Stimulated activated CD4-positive, alpha-beta T cell treated with anti-CD3 and anti-CD28 coated beads, Interleukin-2, amount 100 ng/mL, for 48 hours (primary cell): Measurements from ENCODE around the gene MOB3A.

Experiments used
- DNase-seq, 2 donors: peaks; one replicate each; pipeline ENCODE4 v3.0.0-alpha.2; 2020

The MOB3A gene

GRCh38 chr19:2058570-2059421 is 37.3 kb downstream of the MOB3A start:
- no peak for DNase-seq

DNA sequence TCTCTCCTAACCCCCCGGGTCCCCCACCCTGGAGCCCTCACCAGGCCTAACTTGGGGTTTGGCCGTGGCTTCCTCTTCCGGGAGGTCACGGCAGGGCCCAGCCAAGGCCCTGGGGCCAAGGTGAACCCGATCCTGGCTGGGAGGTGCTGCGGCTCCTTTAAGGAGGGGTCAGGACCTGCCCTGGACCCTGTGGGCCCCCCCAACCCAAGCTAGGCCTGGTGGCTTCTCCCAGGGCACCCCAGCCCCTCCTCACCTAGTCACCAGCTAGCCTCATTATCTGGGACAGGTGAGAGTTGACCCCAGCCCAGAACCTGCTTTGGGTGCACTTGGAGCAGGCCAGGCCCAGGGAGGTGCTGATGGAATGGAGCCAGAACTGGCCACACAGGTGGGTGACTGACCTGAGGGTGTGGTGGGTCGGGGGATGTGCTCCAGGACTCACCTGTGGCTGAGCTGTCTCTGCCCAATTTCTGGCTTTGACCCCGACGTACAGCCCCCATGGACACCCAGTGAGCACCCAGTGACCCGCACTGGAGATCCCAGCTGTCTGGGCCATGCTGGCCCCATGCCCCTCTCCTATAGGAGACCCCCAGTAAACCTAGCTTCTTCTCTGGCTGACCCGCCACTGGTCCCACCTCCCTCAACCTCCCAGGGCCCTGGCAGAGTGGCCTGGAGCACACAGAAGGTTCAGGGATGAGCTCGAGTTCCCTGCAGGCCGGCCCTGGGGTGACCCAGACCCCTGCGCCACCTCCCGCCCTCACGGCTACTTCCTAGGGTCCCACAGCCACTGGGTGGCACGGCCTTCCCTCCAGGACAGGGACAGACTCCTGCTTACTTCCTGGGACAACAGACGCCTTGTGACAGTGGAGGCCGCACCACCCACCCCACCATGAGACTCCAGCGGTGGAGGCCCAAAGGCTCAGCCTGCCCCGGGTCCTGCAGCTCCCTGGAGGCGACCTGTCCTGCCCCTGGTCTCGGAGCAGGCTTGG is 38.3 kb downstream of the MOB3A start:
- DNase-seq: no peak

DNA sequence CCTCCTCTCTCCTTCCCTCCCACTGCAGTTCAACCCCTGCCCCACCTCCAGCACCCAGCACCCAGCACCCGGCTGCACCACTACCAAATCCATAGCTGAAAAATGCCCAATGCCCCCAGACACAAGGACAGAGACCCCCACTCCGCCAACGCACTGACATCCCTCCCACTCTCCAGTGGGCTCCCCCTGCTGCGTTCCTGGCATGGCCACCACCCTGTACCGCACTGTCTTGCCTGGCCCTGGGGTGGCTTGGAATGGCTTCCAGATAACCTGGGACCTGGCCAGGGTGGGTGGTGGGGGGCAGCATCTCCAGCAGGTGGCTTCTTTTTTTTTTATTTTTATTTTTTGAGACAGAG is 39.3 kb downstream of the MOB3A start:
- no peak for DNase-seq

- no peak for DNase-seq
Observed at GRCh38 chr19:2055931-2056836, 39.9 kb downstream of the MOB3A start.

DNA sequence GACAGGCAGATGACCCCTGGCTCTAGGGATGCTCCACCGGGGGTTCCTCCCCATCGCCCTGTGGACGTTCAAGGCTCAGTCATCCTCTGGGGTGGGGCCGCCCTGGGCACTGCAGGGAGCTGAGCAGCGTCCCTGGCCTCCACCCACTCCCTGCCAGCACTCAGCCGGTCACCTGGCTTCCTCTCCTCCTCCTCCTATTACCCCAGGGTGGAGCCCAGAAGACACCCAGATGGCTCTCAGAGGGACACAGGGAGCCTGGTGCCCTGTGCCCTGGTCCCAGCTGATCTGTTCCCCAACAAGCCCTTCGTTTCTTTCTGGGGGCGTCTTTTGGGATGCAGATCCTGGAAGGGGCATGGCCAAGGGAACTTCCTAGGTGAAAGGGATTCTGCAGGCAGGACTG is 41.4 kb downstream of the MOB3A start:
- DNase-seq: no peak

DNA sequence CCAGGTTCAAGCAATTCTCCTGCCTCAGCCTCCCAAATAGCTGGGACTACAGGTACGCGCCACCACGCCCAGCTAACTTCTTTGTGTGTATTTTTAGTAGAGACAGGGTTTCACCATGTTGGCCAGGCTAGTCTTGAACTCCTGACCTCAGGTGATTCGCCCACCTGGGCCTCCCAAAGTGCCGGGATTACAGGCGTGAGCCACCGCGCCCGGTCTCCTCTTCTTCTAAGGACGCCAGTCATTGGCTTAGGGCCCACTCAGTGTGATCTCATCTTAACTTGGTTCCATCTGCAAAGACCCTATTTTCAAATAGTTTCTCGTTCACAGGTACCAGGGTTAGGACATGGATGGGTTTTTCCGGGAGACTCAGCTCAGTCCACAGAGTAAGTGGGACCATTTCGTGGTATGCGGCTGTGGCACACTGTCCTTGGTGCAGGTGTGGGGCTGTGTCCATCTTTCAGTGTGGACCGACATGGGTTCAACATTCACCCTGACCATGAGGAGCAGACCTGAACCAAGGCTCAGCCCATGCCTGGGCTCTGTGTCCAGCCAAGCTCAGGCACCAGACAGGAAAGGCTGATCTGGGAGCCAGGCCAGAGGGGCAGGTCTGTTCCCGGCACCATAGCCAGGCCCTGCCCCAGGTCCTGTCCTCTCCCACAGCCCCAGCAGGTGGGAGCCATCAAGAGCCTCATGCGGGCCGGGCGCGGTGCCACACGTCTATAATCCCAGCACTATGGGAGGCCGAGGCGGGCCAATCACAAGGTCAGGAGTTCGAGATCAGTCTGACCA is 42.3 kb downstream of the MOB3A start:
- no peak for DNase-seq

DNA sequence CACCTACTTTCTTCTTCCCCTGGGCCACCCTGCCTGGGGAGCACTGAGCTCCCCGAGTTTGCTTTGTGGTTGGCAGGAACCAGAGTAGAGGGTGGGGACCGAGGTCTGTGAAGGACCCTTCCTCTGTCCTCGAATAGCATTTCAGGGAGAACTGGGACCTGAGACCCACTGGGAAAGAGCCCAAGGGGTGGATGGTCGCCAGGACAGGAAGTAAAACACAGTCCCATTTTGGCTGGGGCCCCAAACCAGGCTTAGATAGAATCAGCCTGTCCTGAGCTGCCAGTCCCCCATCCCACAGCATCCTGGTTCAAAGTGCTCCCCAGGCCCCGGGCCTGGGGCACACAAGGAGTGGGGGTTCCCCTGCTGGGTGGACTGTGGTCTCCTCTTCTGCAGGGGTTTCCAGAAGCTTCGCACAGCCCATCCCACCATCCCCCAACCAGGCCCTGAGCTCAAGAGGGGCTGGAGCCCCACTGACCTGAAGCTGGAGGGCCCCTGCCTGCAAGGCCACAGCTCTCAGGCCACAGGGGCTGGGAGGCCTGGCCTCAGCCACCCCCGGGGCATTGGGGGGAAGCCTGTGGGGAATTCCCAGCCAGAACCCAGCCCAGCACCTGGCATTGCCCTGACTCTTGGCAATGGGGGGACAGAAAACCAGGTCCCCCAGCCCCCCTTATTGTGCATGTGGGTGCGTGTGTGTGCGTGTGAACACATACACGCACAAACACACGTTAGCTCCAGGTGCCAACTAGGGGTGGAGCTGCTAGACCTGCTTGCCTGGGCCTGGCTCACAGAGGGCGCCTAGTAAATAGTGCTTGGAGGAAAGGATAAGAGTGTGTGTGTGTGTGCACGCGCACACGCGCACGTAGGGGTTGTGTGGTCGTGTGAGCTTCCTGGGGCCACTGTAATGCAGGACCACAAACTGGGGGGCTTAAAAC is 44.1 kb downstream of the MOB3A start:
- DNase-seq: no peak

DNA sequence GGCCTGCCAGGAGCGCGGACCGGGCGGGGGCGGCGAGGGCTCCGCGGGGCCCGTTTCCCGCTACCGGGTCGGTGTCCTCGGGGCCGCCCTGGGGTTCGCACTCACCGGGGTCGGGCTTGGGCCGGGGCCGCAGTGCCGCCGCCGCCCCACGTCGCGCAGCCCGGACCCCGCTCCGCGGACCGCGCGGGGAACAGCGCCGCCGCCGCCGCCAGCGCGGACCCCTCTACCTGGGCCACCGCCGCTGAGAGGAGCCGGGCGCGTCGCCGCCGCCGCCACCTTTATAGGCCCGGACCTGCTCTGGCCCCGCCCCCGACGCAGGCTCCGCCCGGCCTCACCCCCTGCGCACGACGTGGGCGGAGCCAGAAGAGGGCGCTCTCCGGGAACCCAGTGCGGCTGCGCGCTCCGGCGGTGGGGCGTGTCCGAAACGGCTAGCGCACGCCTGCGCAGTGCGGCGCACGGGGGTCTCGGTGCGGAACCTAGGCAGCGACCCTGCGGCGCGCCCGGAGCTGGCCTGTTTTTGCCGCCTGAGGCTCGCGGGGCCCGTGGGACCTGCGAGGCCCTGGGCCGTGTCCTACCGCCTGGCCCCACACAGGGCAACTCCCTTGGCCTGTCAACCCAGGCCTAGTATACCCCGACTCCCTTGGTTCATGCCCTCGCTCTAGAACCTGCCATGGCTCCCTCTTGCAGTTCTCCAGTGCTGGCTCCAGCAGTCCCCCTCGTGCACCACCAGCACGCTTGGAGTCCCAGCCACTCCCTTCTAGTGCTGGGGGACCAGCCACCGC is 44.9 kb downstream of the MOB3A start, which contains the start of gene MKNK2:
Gene MKNK2, minus strand, starts transcription at position 254 of the 782 bp plus-strand sequence. CDS start 393 bp downstream, outside the sequence.
- peak; percentile 97 to 99 for DNase-seq

DNA sequence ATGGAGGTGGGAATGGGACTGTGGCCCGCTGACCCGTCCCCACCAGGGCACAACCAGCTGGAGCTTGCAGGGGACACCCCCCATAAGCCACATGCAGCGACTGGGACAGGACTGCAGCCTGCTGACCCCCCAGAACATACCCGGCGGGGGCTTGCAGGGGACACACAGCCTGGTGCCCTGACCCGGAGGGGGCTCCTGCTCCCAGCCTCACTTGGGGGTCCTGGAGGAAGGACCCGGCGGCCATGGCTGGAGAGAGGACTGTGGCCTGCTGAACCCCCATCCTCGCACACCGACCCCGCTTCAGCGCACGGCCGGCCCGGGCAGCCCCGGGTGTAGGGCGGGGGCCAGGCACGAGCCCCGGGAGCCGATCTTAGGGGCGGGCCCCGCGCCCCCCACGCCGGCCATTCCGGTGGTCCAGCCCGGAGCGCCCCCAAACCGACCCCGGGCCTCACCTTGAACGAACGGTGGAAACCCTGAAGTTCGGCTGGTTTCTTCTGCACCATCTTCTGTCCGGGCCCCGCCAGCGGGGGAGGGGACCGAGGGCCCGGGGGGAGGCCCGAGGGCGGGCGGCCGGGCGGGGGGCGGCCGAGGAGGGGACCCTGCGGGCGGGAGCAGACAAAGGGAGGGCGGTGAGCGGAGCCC is 45.7 kb downstream of the MOB3A start:
- no peak for DNase-seq

DNA sequence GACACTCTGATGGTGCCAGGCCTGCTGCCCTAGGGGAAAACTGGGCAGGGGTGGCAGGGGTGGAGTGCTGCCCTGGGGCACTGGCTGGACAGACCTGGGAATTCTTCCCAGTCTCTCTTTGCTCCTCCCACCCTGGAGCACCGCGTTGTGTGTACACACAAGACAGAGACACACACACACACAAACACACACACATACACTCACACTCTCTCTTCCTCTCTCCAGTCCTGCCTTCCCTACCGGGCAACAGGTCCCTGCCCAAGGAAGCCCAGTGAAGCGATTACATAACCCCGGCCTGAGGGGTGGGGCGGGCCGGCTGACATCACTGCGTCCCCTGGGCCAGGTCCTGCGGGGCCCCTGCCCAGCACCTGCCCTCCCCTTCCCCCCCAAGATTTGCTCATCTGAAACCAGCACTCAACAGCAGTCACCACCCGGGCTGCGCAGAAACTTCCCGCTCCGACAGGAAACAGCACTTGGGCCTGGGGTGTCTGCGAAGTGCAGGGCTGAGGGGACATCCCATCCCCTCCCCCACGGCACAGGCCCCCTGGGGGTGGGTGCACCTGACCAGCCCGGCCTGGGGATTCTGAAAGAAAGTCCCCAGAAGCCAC is 46.3 kb downstream of the MOB3A start:
- DNase-seq: no peak

DNA sequence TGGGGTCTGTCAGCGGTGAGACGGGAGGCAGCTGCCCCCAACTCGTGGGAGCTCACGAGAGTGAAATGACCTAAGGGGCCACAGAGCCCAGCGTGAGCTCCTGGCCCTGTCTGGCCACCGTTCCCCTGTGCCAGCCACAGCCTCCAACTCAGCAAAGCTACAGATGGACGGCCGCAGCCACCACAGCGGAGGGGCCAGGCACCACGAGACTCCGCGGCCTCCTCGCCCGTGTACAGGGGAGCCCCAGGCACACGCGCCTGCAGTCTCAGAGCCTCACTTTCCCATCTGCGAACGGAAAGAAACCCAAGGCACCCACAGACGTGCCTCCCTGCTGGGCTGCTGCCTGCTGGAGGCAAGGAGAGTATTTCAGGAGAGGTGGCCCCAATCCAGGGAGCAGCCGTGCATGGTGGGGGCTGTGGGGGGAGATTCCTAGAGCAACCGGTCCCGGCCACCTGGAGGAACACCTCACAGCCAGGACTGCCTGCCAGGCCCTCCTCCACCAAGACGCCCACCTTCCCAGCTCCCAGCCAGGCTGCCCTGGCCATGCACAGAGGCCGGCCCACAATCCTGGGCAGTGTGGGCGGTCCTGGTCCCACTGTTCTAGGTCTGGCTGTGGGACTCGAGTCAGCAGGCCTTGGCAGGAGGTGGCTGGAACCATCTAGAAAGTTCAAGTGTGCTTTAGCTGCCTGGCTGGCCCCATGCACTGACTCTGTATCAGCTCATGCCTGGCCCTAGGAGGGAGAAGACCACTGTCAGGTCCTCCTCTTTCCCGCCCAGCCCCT is 47.0 kb downstream of the MOB3A start:
- DNase-seq: no peak

GRCh38 chr19:2048104-2048958 is 47.8 kb downstream of the MOB3A start:
- DNase-seq: no peak

GRCh38 chr19:2047449-2048103 is 48.5 kb downstream of the MOB3A start:
- no peak for DNase-seq

DNA sequence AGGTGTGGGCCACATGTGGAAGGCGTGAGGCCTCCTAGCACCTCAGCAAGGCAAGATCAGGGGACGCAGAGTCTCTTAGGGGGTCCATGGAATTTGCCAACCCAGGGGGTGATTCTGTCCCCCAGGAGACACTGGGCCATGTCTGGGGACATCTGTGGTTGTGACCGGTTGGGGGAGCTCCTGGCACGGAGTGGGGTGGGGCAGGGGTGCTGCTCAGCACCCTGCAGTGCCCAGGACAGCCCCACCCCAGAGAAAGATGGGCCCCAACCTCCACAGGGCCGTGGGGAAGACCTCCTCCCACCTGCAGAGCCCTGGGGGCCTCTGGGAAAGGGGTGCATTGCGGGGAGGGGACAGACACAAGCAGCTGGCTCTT is 49.1 kb downstream of the MOB3A start:
- DNase-seq: no peak

- no peak for DNase-seq
Observed at GRCh38 chr19:2046046-2046907, 49.8 kb downstream of the MOB3A start.
